ENCODE results near the gene IL1RAP.

The IL1RAP gene

GRCh38 chr3:190580417-190580816 lies 66.5 kb downstream of the IL1RAP start:
- DNase-seq: no peak

DNA sequence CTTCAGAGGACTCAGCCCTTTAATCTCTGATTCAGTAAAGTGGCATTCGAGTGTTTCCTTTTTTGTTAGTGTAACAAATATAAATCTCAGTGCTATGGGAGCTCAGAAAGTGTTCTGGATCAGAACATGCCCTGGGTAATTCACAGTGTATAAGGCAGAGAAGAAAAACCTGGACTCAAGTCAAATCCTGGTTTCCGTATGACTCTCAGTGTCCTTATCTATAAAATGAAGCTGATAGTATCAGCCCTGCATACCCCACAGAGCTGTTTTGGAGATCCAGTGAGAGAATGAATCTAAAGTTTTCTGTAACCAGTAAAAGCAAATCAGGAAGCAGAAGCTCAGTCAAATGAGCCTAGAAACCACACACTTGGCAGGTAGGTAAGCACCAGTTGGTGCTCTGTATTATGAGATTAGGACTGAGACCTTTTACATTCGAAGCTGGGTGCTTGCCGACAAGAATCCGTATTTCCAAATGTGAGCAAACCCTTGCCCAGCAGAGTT lies 67.2 kb downstream of the IL1RAP start:
- DNase-seq: no peak

GRCh38 chr3:190582667-190583066 lies 68.8 kb downstream of the IL1RAP start:
- DNase-seq: no peak

- peak; percentile 28 to 56 for DNase-seq
These were observed 72.1 kb downstream of the IL1RAP start for GRCh38 chr3:190585805-190586630.

- DNase-seq: peak in 1 of 2 donors; percentile 29
These were observed 72.7 kb downstream of the IL1RAP start for GRCh38 chr3:190586631-190587011.

DNA sequence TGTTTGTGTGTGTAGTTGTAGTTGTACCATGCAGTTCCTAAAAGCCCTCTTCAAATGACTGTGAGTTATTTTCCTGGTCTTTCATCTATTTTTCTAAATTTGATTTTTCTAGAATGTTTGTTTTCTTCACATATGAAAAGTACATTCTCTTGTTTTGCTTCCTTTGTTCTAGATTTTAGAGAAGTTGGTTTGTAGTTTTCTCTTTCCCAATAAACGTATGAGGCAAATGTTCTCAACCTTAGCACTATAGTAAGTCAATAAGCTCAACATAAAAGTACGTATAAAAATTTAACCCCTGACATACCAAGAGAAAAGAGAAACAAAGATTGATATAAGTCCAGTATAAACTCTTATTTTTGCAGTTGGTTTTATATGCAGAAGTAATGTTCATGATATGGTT lies 74.7 kb downstream of the IL1RAP start:
- DNase-seq: no peak

GRCh38 chr3:190589326-190589725 lies 75.4 kb downstream of the IL1RAP start:
- DNase-seq: no peak

DNA sequence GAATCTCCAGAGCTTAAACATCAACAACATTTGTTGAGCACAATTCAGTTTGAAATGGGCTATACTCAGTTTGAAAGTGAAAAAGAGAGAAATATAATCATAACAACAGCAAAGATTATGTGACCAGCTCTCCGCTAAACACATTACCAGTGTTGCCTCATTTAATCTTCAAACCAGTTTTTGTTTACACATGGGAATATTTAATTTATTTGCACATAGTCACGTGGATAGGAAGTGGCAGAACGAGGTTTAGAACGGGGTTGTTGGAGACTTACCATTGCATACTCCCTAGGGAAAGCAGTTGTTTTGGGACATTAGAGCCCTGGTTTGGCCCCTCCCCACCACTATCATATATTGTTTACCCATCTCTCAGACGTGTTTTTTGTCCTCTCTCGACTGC lies 77.2 kb downstream of the IL1RAP start:
- no peak for DNase-seq

DNA sequence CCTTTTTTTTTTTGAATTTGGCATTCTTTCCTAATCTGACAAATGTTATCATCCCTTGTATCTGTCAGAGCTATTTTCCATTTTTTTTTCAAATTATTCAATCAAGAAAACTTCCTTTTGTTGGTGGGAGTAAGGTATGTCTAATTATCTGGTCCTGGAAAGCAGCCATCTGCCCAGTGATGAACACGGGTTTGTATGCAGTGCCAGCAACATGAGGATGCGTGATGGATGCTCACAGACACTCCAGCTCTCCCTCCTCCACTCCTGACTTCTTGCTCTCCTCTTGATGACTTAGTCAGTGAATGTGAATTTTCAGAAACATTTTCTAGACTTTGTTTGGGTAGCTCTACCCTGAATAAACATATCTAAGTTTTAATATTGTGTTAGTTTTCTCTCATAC lies 79.2 kb downstream of the IL1RAP start:
- DNase-seq: no peak

- no peak for DNase-seq
These were observed 80.3 kb downstream of the IL1RAP start for GRCh38 chr3:190594171-190594570.

- DNase-seq: no peak
These were observed 81.4 kb downstream of the IL1RAP start for GRCh38 chr3:190595179-190595795.

- DNase-seq: no peak
These were observed 81.9 kb downstream of the IL1RAP start for GRCh38 chr3:190595807-190596206.

DNA sequence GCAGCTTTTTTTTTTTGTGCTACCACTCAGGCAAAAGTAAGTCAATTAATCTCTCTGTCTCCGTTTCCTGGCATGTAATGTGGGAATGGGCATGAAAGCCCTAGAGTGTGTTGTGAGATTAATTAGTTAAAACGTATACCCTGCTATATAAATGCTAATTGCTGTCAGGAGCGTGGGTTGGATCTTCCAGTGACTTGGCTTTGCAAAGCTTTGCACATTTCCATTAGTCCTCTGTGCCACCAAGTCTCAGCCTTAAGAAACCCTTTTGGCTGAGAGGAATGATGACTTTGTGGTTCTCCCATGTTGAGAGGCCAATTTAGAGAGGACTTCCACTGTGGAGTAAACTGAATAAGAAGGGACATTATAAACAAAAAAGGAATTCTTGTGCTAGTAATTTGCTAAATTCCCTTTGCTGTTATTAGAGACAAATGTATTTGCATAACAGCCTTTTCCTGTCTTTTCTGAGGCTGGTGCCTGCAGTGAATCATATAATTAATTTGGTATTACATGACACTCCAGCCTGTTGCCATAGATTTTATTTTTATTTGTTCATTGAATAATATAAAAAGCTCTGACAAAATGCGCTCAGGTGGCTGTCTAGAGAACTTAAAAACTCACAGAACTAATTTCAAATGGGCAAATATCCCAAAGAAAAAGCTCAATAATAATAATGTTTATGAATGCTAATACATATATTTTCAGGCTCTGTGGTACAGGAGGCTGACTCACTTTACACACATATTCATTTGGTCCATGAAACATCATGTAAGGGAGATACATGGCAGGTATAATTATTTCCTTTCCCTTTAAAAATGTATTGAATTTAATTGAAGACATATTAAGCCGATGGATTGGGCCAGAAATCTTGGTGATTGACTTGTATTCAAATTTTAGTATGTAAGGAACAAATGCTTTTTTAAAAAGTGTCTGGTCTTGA lies 82.7 kb downstream of the IL1RAP start:
- no peak for DNase-seq

GRCh38 chr3:190597291-190597690 lies 83.4 kb downstream of the IL1RAP start:
- no peak for DNase-seq

DNA sequence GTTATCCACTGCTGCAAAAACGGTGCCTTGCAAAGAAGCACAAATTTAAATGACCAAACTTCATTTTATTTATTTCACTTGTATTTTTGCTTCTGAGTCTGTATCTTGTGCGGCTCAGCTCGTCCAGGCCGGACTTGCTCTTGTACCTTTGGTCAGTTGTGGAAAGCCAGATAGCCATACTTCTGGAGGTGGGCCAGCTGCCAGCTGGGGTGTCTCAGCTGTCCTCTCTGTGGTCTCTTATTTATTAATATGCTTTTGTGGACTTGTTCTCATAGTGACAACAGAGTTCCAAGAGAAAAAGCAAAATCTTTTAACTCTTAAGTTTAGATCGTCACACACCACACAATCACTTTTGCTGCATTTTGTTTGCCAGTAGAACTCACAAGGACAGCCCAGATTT lies 87.7 kb downstream of the IL1RAP start:
- no peak for DNase-seq

GRCh38 chr3:190605385-190605784 lies 91.5 kb downstream of the IL1RAP start:
- no peak for DNase-seq

GRCh38 chr3:190606596-190606995 lies 92.7 kb downstream of the IL1RAP start:
- DNase-seq: no peak

- no peak for DNase-seq
These were observed 93.1 kb downstream of the IL1RAP start for GRCh38 chr3:190607021-190607420.

DNA sequence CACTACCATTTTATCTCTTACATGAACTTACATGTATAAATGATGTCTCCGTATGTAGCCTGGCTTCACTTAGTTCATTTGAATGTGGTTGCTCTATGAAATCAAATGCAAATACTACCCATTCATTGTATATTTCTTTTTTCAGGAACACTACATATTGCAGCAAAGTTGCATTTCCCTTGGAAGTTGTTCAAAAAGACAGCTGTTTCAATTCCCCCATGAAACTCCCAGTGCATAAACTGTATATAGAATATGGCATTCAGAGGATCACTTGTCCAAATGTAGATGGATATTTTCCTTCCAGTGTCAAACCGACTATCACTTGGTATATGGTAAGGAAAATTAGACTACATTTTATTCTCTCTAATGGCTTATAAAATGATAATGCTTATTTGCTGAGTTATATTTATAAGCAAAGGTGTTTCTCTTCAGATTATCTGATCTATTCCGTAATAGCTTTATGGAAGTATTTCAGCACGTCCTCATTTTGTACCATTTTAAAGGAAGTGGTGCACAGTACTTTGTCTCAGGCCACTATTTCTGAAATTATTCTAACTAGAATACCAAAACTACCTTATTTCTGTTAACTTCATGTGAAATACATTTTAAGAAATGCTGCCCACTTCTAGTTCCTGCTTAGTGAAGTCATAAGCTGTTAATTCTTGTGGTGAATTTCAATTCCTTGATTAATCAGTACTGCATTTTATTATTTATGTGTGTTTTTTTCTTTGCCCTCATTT lies 95.1 kb downstream of the IL1RAP start:
- DNase-seq: no peak

GRCh38 chr3:190614226-190615059 lies 100.6 kb downstream of the IL1RAP start:
- no peak for DNase-seq

GRCh38 chr3:190615060-190615384 lies 101.1 kb downstream of the IL1RAP start:
- no peak for DNase-seq

GRCh38 chr3:190615607-190616006 lies 101.7 kb downstream of the IL1RAP start:
- no peak for DNase-seq
